Left cardiac atrium (tissue), 4 donors: ENCODE measurements around the gene HLA-DPA1. TPM values are rescaled to one million over a fixed set of nuclear protein-coding genes. Genes with fewer than 3 reads are reported as not detected.

ENCODE experiments used
- ATAC-seq, 2 donors: fragments of 200-7000 bp; cut with Tn5 transposase; one replicate each; pipeline ENCODE4 v1.9.1; 2020; ENCODE audit warnings: mild to moderate bottlenecking in 2 of 2, moderate library complexity in 2 of 2
- DNase-seq: peaks from one replicate; pipeline ENCODE4 v3.0.0-alpha.2; 2020
- intact Hi-C, 2 donors: fragments of 100-400 bp; cut with DNase I; formaldehyde crosslinking; loops; one replicate each; pipeline versions ENCODE4 v1.14.1 to v1.15.1; 2022 to 2023
- total RNA-seq, 2 donors: library from RNA; stranded (reverse); fragmentation: NEBNext Ultra II Directional; extraction: Animal tissue kit (Norgen Biotek cat#: 25700); gene quantifications; one replicate each; pipeline ENCODE4 v1.2.1, GENCODE V29; 2021
- donor health status: DM: no; HTN: yes; CAD: no.
- donor health status: DM: no; HTN: yes; CAD: no; lungs with severe emphysema.
- donor health status: DM: yes; HTN: yes; CAD: no.
- donor health status: Dilated cardiomyopathy.

The HLA-DPA1 gene
- total RNA-seq, 2 donors from 2014 or later = 50.5 to 54.1 TPM

- ATAC-seq (peak; percentile 95), DNase-seq (peak; percentile 42)
- intact Hi-C loops = no loop called here
These were observed 43.9 kb downstream of the HLA-DPA1 start for GRCh38 chr6:33029328-33030184.

- DNase-seq (no peak), ATAC-seq (peak in 1 of 2 donors; percentile 24)
- intact Hi-C loops = no loop called here
These were observed 45.1 kb downstream of the HLA-DPA1 start for GRCh38 chr6:33028220-33028849.

- intact Hi-C loops = no loop called here
- DNase-seq (no peak), ATAC-seq (no peak)
These were observed 48.9 kb downstream of the HLA-DPA1 start for GRCh38 chr6:33024521-33024920.

- intact Hi-C loops = no loop called here
- ATAC-seq = no peak
These were observed 49.9 kb downstream of the HLA-DPA1 start for GRCh38 chr6:33023536-33023935.

DNA sequence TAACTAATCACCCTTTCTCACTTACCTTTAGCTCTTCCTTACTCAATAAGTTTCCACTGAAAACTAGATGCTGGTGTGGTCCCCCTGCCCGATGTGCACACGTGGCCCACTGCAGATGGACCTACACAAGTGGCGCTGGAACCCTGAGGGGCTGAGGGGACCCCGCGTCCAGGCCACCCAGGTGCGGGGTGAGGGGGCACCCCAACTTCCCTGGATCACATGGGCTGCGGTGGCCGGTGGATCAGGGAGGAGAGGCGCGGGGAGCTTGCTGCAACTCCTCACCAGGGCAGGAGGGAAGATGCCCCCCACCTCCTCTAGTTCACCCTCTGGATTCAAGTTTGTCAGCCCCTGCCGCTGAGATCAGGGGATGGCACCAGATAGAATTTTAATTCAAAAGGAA lies 51.5 kb downstream of the HLA-DPA1 start:
- ATAC-seq (no peak), DNase-seq (no peak)
- intact Hi-C loops = no loop called here

More at GRCh38 chr6:33023536-33023935, 49.9 kb downstream of the HLA-DPA1 start:
- DNase-seq = no peak

- DNase-seq (no peak), ATAC-seq (peak; percentile 5)
- intact Hi-C loops = loop anchor here (5.0 to 10.0 kb wide), 4 partner anchors 63 to 225 kb away; no protein-coding TSS in a partner anchor
These were observed 54.1 kb downstream of the HLA-DPA1 start for GRCh38 chr6:33019372-33019771.

DNA sequence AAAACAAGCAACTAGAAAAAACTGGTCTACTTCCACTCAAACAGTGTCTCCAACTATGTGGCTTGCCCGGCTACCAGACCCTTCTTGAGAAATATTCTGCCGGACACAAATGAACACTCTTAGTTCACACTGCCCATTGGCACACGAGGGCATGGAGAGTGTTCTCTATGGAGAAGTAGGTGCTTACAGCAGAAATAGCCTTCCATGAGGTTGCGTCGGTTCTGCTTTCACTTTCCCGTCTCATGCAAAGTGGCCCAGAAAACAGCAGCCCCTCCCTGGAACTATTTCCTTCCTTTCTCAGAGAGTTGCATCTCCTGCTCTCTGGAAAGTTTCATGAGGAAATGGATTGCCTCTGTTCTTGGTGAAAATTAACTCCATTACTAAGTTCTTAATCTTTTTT lies 54.5 kb downstream of the HLA-DPA1 start:
- ATAC-seq (peak; percentile 86 to 91), DNase-seq (peak; percentile 71)
- intact Hi-C loops = loop anchor here (5.0 to 10.0 kb wide), 4 partner anchors 63 to 226 kb away; no protein-coding TSS in a partner anchor

DNA sequence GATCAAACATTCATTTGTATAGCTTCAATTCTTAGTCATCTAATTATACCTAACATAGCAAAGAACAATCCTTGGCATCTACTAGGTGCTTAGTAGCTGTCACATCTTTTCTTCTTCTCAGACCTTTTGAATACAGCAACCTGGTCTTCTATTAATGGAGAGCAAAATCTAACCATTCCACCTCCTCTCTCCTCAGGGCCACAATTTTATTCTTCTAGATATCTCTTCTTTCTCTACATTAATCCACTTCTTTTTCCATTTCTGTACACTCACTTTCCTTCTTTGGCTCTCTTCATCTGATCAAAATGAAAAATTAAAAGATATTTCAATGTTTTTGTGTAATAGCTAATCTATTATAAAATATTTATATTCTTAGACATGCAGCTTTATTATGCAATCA lies 55.0 kb downstream of the HLA-DPA1 start:
- intact Hi-C loops = loop anchor here (5.0 to 10.0 kb wide), 4 partner anchors 64 to 226 kb away; no protein-coding TSS in a partner anchor
- DNase-seq = no peak
- ATAC-seq = no peak

DNA sequence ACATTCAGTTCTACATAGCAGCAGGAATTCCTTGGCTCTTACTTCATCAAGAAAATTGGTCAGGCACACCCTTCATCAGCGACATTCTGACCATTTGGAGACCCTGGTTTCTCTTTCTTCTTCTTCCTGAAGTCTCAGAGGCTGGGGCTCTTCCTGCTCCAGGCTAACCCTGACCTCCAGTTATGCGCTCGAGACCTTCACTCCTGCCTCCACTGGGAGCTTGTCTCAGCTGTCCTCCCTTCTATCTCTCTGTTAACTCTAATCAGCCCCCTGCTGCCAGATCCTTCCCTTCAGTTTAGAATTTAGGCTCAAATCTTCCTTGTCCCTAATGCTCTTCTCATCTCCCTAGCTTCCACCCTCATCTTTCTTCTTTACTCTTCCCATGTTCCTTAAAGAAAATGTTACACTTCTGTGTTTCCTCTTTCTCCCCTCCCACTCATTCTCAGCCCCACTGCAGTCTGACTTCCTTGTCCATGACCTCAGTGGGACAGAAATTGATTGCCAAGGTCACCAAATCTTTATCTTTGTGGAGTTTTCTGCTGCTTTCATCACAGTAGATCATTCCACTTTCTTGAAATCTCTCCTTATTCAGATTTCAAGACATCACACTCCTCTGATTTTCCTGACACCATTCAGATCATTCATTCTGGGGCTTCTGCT lies 55.6 kb downstream of the HLA-DPA1 start:
- intact Hi-C loops = loop anchor here (5.0 to 10.0 kb wide), 4 partner anchors 64 to 227 kb away; no protein-coding TSS in a partner anchor
- ATAC-seq (no peak), DNase-seq (no peak)

- DNase-seq (no peak), ATAC-seq (no peak)
- intact Hi-C loops = loop anchor here (5.0 to 10.0 kb wide), 4 partner anchors 65 to 228 kb away; no protein-coding TSS in a partner anchor
These were observed 56.4 kb downstream of the HLA-DPA1 start for GRCh38 chr6:33017018-33017417.

GRCh38 chr6:33015798-33016197 lies 57.7 kb downstream of the HLA-DPA1 start:
- intact Hi-C loops = loop anchor here (2.0 to 10.0 kb wide), 5 partner anchors 67 to 233 kb away; no protein-coding TSS in a partner anchor
- DNase-seq = no peak
- no peak for ATAC-seq

DNA sequence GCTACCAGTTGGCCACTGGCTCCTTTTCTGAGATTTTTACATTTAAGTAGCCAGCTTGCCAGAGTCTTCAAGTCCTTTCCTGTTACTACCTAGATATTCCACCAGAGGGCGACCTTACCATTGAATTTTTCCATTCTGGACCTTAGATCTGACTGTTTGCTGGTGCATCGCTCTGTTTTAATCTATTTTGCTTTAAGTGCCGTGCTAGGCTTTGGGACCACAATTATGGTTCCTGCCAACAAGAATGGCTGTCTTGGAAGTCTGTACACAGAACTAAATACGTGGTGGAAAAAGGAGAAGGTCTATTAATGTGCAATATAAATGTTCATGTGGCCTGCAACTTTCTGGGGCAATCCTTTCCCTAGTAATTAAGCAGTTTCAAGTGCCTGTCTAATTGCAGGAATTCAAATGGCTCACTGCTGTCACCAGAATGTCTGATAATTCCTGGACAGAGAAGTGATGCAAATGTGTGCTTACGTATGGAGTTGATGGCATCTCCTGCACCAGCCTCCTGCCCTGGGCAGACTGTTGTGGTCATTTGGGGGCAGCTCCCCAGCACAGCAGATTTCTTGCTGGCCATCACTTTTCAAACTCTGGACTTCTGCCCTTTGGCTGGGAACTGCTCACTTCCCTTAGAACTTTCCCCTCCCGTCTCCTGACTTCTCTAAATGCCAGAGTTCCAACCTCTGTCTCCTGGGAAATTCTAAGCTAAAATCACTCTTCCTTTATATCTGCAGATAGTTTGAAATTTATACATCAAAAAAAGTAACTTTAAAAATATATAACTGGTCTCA lies 58.4 kb downstream of the HLA-DPA1 start:
- DNase-seq (no peak), ATAC-seq (peak; percentile 62 to 71)
- intact Hi-C loops = loop anchor here (2.0 to 10.0 kb wide), 5 partner anchors 67 to 234 kb away; no protein-coding TSS in a partner anchor

Other genes with a start within 250 kb of the HLA-DPA1 start
- 10 to 100 TPM; 19.4 to 30.7 TPM for gene TAP2, start 234.9 kb downstream of the HLA-DPA1 start, total RNA-seq
- gene PSMB8, start 229.6 kb downstream of the HLA-DPA1 start, total RNA-seq = 10 to 100 TPM; 30.2 to 33.3 TPM
- 10 to 100 TPM; 16.8 to 27.5 TPM for gene TAP1, start 219.9 kb downstream of the HLA-DPA1 start, total RNA-seq
- 10 to 100 TPM; 18.6 to 25.9 TPM for gene PSMB9, start 219.5 kb downstream of the HLA-DPA1 start, total RNA-seq
- gene HLA-DMB, start 132.6 kb downstream of the HLA-DPA1 start, total RNA-seq = 10 to 100 TPM in 1 of 2 donors, 1 to 10 TPM in 1; 6.9 to 15.8 TPM
- gene HLA-DMA, start 120.6 kb downstream of the HLA-DPA1 start, total RNA-seq = 10 to 100 TPM; 20.5 to 38.8 TPM
- gene BRD2, start 105.1 kb downstream of the HLA-DPA1 start, total RNA-seq = 10 to 100 TPM; 79.3 to 97.5 TPM
- 1 to 10 TPM; 1.8 to 3.0 TPM for gene HLA-DOA, start 64.1 kb downstream of the HLA-DPA1 start, total RNA-seq
- gene HLA-DPB1, start 2.3 kb upstream of the HLA-DPA1 start, total RNA-seq = 10 to 100 TPM; 47.8 to 53.8 TPM
- 1 to 10 TPM in 1 of 2 donors, under 1 TPM in 1; 0.94 to 1.3 TPM for gene COL11A2, start 118.8 kb upstream of the HLA-DPA1 start, total RNA-seq
- 10 to 100 TPM; 32.5 to 39.5 TPM for gene RXRB, start 127.0 kb upstream of the HLA-DPA1 start, total RNA-seq
- 100 to 1,000 TPM in 1 of 2 donors, 10 to 100 TPM in 1; 80.1 to 132 TPM for gene SLC39A7, start 127.2 kb upstream of the HLA-DPA1 start, total RNA-seq
- 10 to 100 TPM; 13.3 to 14.3 TPM for gene HSD17B8, start 131.0 kb upstream of the HLA-DPA1 start, total RNA-seq
- gene RING1, start 134.9 kb upstream of the HLA-DPA1 start, total RNA-seq = 10 to 100 TPM; 29.7 to 30.0 TPM
- 10 to 100 TPM; 25.9 to 33.4 TPM for gene VPS52, start 198.2 kb upstream of the HLA-DPA1 start, total RNA-seq
- gene RPS18, start 198.4 kb upstream of the HLA-DPA1 start, total RNA-seq = 1,000 to 10,000 TPM; 1,167 to 1,230 TPM
- 1 to 10 TPM; 7.5 to 9.8 TPM for gene B3GALT4, start 203.5 kb upstream of the HLA-DPA1 start, total RNA-seq
- gene WDR46, start 215.6 kb upstream of the HLA-DPA1 start, total RNA-seq = 10 to 100 TPM; 19.0 to 31.6 TPM
- gene PFDN6, start 216.0 kb upstream of the HLA-DPA1 start, total RNA-seq = 10 to 100 TPM; 43.9 to 47.5 TPM
- 10 to 100 TPM; 48.5 to 54.3 TPM for gene RGL2, start 225.3 kb upstream of the HLA-DPA1 start, total RNA-seq
- 10 to 100 TPM; 74.0 to 80.9 TPM for gene TAPBP, start 240.4 kb upstream of the HLA-DPA1 start, total RNA-seq
- gene ZBTB22, start 244.1 kb upstream of the HLA-DPA1 start, total RNA-seq = 10 to 100 TPM; 14.1 to 15.7 TPM
- gene DAXX, start 249.3 kb upstream of the HLA-DPA1 start, total RNA-seq = 10 to 100 TPM; 16.2 to 22.5 TPM